Stimulated activated CD8-positive, alpha-beta memory T cell treated with anti-CD3 and anti-CD28 coated beads, Interleukin-4, amount 100 ng/mL, for 1 hour (primary cell): ENCODE results near the gene GAP43.
"Not testable (repeated sequence)": the region's sequence is repeated elsewhere in the genome, so short reads cannot be mapped to it uniquely, and the experiment has no call there.

Source experiments
- DNase-seq, 2 donors: peaks; one replicate each; pipeline ENCODE4 v3.0.0-alpha.2; 2020; ENCODE audit warnings: low read depth in 2 of 2, low spot score in 1 of 2

The GAP43 gene

DNA sequence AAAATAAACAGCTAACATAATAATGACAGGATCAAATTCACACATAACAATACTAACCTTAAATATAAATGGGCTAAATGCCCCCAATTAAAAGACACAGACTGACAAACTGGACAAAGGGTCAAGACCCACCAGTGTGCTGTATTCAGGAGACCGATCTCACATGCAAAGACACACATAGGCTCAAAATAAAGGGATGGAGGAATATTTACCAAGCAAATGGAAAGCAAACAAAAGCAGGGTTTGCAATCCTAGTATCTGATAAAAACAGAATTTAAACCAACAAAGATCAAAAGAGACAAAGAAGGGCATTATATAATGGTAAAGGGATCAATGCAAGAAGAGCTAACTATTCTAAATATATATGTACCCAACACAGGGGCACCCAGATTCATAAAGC lies 129.7 kb downstream of the GAP43 start:
- DNase-seq: not testable (repeated sequence)

DNA sequence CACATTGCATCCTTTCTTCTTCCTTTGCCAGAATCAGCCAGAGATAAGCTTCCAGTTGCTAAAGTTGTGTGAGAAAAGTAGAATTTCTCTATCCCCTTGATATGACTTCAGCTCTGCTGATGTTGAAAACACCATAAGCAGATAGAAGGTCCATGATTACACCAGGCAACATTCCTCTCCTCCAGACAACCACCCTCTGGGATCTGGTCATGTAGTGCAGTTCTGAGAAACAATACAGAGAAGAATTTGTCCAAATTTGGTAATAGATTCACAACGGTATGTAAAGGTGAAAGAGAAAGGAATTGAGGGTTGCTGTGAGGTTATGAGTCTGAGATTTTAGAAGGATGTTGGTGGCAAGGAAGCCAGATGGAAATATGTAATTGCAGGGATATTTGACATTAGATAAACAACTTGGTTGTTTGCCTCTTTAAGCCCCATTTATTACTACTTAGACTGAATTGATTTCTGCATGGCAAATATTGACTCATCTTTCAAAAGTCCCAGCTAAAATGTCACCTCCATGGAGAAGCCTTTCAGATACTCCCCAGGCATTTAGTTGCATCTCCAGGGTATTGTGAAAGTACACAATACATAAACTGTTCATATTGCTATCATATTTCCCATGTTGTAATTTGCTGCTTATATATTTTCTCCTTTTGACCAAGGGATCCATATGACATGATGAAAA lies 134.9 kb downstream of the GAP43 start:
- DNase-seq: no peak

DNA sequence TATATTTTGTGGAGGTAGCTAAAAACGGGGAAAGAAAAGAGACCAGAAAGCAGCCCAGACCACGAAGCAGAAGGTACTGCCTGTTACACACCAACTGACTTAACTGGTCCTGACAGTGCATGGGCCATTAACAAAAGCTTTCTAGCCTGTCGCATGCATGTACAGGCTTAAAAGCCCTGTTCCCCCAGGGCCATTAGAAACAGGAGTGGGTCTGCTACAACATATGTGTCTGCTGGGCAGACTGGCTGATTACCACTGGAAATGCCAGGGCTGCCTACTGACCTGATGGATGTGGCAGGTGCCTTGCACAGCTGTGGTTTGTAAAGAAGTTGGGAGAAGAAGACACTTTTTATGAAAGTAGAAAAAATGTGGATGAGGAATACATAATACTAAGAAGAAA lies 137.4 kb downstream of the GAP43 start:
- DNase-seq: no peak

DNA sequence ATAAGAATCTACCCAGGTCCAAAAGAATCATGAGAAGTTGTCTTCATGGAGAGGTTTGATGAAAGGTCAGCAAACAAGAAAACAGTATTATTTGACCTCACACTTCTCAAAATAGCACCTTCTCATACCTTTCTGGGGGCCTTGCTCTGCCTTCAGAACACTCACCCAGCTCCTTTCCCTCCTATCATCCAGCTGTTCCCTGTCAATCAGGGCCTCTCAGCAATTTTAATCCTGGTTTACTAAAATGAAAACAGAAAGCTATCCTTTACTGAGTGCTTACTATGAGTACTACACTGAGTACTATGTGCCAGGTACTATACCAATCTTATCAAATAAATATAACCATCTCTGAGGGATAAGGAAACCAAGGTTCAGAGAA lies 138.6 kb downstream of the GAP43 start:
- no peak for DNase-seq

DNA sequence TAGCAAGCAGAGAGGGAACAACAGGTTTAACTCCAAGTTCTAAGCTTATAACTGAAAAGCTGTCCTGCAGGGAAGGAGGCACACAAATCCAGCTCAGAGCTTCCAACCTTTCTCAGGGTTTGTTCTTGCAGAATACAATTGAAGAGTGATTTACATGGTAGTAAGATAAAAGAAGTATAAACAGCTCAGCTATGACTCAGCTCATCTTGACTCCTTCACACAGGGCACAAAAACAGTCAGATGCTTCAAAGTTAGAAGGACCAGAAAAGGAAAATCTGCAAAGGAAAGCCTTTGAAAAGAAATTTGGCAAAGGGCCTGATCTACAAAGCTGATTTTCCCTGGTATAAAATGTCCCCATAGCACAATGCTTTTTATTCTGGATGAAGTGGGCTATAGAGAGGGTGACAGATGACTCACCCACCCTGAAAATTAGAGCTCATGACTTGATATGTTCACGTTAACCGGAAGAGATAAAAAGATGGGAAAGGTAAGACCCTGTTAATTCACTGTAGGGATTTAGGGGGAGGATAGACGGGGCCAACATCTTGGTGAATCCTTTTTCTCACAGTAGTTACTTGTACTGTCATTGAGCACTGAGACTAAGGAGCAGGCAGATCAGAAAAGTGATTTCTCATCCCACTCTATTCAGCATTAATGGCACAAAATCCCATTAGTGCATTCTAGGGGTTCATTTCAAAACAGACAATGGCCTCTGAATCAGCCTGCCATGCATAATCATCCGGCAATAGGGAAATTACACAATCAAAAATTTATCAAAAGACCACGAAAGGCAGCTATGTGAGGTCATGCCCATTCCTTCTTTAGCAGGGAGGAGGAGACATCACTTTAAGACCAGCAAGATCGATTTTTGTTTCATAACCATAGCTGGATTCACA lies 143.5 kb downstream of the GAP43 start:
- no peak for DNase-seq

DNA sequence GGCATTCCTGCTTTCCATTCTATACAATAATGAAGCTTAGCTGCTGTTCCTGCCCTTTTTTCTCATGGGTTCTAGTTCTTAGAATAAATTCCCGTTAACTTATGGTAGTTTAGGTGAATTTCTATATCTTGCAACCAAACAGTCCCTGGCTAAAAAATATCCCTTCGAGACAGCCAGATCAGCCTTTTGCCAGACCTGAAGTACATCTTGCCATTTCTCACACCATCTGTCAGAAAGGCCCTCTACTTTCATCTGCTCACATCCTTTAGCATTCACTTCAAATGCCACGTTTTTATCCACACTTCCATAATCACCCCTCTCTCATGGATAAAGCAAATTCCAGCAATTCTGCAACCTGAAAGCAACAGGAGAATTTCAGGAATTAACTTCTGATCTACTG lies 145.4 kb downstream of the GAP43 start:
- no peak for DNase-seq
